ENCODE results near the gene JUND. TPM values are rescaled to one million over a fixed set of nuclear protein-coding genes. Genes with fewer than 3 reads are reported as not detected.

Gene JUND
- polyA plus RNA-seq, 1 of the 3 experiments (the other 2 are of a cell fraction): 115 TPM

GRCh38 chr19:18263324-18264136 lies 17.9 kb downstream of the JUND start:
- Histone ChIP-seq H4K20me1 (ENCODE audit: insufficient read depth) (0 out of 2 replicates have a peak, but pooled peaks cover 2% of the 10 kb centered on the region), H3K27me3 (ENCODE audit: insufficient read depth) (no peaks in the 10 kb centered on the region), H3K27ac (ENCODE audit: low read depth in 2 of 2, low read length in 1 of 2) (no peak overlapping the region), H2AFZ (ENCODE audit: low read depth) (no peak overlapping the region), H3K4me1 (ENCODE audit: control insufficient read depth in 1 of 2, insufficient read depth in 2 of 2, low read depth in 1 of 2, low read length in 1 of 2) (no peaks in the 10 kb centered on the region), H3K36me3 (replicated peaks in 1 of 2; ENCODE audit: control insufficient read depth in 1 of 2, insufficient read depth in 2 of 2, low read length in 1 of 2) (peaks cover 6 to 26% of the 10 kb centered on the region in 2 experiments), H3K9me3 (no peaks in the 10 kb centered on the region), H3K9me2 (no peaks in the 10 kb centered on the region), H3K4me3 (ENCODE audit: low read depth in 2 of 2, low read length in 1 of 2) (no peak overlapping the region), H3K9ac (no peak overlapping the region), H3F3A (replicated peaks; ENCODE audit: insufficient read depth) (no peaks in the 10 kb centered on the region), H3K4me2 (no peak overlapping the region), H3K79me2 (ENCODE audit: insufficient read depth) (no peaks in the 10 kb centered on the region)
- 61% methylated on average over 8 of the region's 16 CpGs for WGBS (ENCODE audit: low lambda C conversion rate)
- CTCF ChIA-PET: interaction anchor here (0.7 to 19.4 kb wide), 8 partner anchors 8 to 79 kb away, joined by 3 to 505 read pairs (median 8); partner anchors contain the start of genes MPV17L2 and RAB3A
- TF ChIP-seq POLR2AphosphoS5 (IDR thresholded peaks at IDR 0.05; ENCODE audit: low read depth, low read length): no peak
- no peak for TF ChIP-seq MAX (IDR thresholded peaks at IDR 0.05; ENCODE audit: low read depth)
- no peak for TF ChIP-seq IRF3 (IDR thresholded peaks at IDR 0.05; ENCODE audit: low read depth, low read length)
- no peak for TF ChIP-seq NFIC (IDR thresholded peaks at IDR 0.05; ENCODE audit: borderline replicate concordance)
- no peak for TF ChIP-seq SIN3A (IDR thresholded peaks at IDR 0.05; ENCODE audit: borderline replicate concordance, low read depth, low read length)
- POLR2A ChIA-PET: no interaction called here
- no peak for DNase-seq

GRCh38 chr19:18262917-18263316 lies 18.5 kb downstream of the JUND start:
- Histone ChIP-seq H3K36me3 (replicated peaks in 1 of 2; ENCODE audit: control insufficient read depth in 1 of 2, insufficient read depth in 2 of 2, low read length in 1 of 2) (peaks cover 3 to 26% of the 10 kb centered on the region in 2 experiments), H3K9me2 (no peaks in the 10 kb centered on the region), H3K9ac (no peak overlapping the region), H2AFZ (ENCODE audit: low read depth) (no peak overlapping the region), H3K4me2 (no peak overlapping the region), H3F3A (replicated peaks; ENCODE audit: insufficient read depth) (no peaks in the 10 kb centered on the region), H3K79me2 (ENCODE audit: insufficient read depth) (no peaks in the 10 kb centered on the region), H3K4me3 (ENCODE audit: low read depth in 2 of 2, low read length in 1 of 2) (no peak overlapping the region), H3K27ac (ENCODE audit: low read depth in 2 of 2, low read length in 1 of 2) (no peak overlapping the region), H4K20me1 (ENCODE audit: insufficient read depth) (0 out of 2 replicates have a peak, but pooled peaks cover 2% of the 10 kb centered on the region), H3K4me1 (ENCODE audit: control insufficient read depth in 1 of 2, insufficient read depth in 2 of 2, low read depth in 1 of 2, low read length in 1 of 2) (no peaks in the 10 kb centered on the region), H3K9me3 (no peaks in the 10 kb centered on the region), H3K27me3 (ENCODE audit: insufficient read depth) (no peaks in the 10 kb centered on the region)
- TF ChIP-seq EZH2phosphoT487 (IDR thresholded peaks at IDR 0.05; ENCODE audit: borderline replicate concordance, low read depth) (no peak), PBX3 (IDR thresholded peaks at IDR 0.05) (no peak), TCF12 (IDR thresholded peaks at IDR 0.05) (no peak), RXRA (IDR thresholded peaks at IDR 0.05; ENCODE audit: borderline replicate concordance, low read depth) (no peak), REST (IDR thresholded peaks at IDR 0.05; ENCODE audit: low read depth, low read length) (no peak), ZBTB33 (IDR thresholded peaks at IDR 0.05; ENCODE audit: borderline replicate concordance, low read depth) (no peak), RCOR1 (IDR thresholded peaks at IDR 0.05; ENCODE audit: low read length) (no peak), SIN3A (IDR thresholded peaks at IDR 0.05; ENCODE audit: borderline replicate concordance, low read depth, low read length) (no peak)
- ChIA-PET POLR2A (no interaction called here), CTCF (interaction anchor here (0.7 to 19.4 kb wide), 8 partner anchors 8 to 80 kb away, joined by 3 to 505 read pairs (median 4); partner anchors contain the start of genes IQCN, MPV17L2 and RAB3A)
- no peak for DNase-seq
- 98% methylated on average over 7 of the region's 10 CpGs for WGBS (ENCODE audit: low lambda C conversion rate)
